SK-N-SH (cell line): ENCODE measurements around the gene NTSR1.

Experiments used
- EP300 ChIP-seq, 2 experiments: IDR thresholded peaks; 2 replicates each; pipeline versions ENCODE4 v1.4.0 to v1.6.1; 2012; ENCODE audit warnings: borderline replicate concordance in 1 of 2, low read depth in 1 of 2, low read length in 1 of 2
- FOXJ3 ChIP-seq: sonication (generic); formaldehyde crosslinking; IDR thresholded peaks from 2 replicates; pipeline ENCODE4 v1.5.1; 2020; ENCODE audit warnings: mild to moderate bottlenecking, missing genetic modification reagents
- RAD21 ChIP-seq: IDR thresholded peaks from 2 replicates; pipeline ENCODE4 v1.6.1; 2012; ENCODE audit warnings: mild to moderate bottlenecking, low read length
- RCOR1 ChIP-seq: fragments of 150-350 bp; IDR thresholded peaks from 2 replicates; pipeline ENCODE4 v1.6.1; 2017; ENCODE audit warnings: antibody characterized with exemption, low read length
- TF ChIP-seq, protein P1 (sequence below): IDR thresholded peaks from 2 replicates; pipeline ENCODE4; 2012
- TF ChIP-seq, protein P2 (sequence below): fragments of 200-600 bp; sonication (generic); IDR thresholded peaks from 2 replicates; pipeline ENCODE4 v1.6.1; 2017; ENCODE audit warnings: antibody characterized with exemption, mild to moderate bottlenecking, moderate library complexity

DNA sequence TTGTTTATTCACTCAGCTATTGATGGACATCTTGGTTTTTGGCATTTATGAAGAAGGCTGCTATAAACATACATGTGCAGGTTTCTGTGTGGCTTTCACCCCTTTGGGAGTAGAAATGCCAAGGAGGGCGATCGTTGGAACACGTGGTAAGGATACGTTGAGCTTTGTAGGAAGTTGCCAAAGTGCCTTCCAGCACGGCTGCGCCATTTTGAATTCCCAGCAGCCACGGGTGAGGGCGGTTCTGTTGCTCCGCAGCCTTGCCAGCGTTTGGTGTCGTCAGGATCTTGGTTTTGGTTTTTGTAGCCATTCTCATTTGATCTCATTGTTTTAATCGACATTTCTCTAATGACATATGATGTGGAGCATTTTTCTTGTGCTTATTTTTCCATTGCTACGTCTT lies 21.8 kb downstream of the NTSR1 start:
- TF ChIP-seq, protein P1, sequence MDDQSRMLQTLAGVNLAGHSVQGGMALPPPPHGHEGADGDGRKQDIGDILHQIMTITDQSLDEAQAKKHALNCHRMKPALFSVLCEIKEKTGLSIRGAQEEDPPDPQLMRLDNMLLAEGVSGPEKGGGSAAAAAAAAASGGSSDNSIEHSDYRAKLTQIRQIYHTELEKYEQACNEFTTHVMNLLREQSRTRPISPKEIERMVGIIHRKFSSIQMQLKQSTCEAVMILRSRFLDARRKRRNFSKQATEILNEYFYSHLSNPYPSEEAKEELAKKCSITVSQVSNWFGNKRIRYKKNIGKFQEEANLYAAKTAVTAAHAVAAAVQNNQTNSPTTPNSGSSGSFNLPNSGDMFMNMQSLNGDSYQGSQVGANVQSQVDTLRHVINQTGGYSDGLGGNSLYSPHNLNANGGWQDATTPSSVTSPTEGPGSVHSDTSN, result no peak
- no peak for TF ChIP-seq RCOR1
- TF ChIP-seq EP300 (IDR thresholded peaks at IDR 0.05; ENCODE audit: borderline replicate concordance in 1 of 2, low read depth in 1 of 2, low read length in 1 of 2), result no peak
- TF ChIP-seq, protein P2, sequence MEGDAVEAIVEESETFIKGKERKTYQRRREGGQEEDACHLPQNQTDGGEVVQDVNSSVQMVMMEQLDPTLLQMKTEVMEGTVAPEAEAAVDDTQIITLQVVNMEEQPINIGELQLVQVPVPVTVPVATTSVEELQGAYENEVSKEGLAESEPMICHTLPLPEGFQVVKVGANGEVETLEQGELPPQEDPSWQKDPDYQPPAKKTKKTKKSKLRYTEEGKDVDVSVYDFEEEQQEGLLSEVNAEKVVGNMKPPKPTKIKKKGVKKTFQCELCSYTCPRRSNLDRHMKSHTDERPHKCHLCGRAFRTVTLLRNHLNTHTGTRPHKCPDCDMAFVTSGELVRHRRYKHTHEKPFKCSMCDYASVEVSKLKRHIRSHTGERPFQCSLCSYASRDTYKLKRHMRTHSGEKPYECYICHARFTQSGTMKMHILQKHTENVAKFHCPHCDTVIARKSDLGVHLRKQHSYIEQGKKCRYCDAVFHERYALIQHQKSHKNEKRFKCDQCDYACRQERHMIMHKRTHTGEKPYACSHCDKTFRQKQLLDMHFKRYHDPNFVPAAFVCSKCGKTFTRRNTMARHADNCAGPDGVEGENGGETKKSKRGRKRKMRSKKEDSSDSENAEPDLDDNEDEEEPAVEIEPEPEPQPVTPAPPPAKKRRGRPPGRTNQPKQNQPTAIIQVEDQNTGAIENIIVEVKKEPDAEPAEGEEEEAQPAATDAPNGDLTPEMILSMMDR, result no peak
- TF ChIP-seq FOXJ3, result no peak
- TF ChIP-seq RAD21, result no peak
